Epithelial cell of prostate (primary cell): ENCODE data around the gene TM9SF2.
"Not testable (repeated sequence)": the region's sequence is repeated elsewhere in the genome, so short reads cannot be mapped to it uniquely, and the experiment has no call there.

Experiments used
- DNase-seq: peaks from one replicate; pipeline ENCODE4 v3.0.0-alpha.2; 2011; ENCODE audit warnings: low read depth, low spot score
- H3K27ac ChIP-seq: fragments of 450-650 bp; 2 replicates; pipeline ENCODE4 v1.5.1; 2017; ENCODE audit warnings: mild to moderate bottlenecking

Gene TM9SF2

DNA sequence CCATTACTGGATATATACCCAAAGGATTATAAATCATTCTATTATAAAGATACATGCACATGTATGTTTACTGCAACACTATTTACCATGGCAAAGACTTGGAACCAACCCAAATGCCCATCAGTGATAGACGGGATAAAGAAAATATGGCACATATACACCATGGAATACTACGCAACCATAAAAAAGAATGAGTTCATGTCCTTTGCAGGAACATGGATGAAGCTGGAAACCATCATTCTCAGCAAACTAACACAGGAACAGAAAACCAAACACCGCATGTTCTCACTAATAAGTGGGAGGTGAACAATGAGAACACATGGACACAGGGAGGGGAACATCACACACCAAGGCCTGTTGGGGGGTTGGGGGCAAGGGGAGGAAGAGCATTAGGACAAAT is 9.5 kb upstream of the TM9SF2 start:
- not testable (repeated sequence) for DNase-seq, H3K27ac ChIP-seq

DNA sequence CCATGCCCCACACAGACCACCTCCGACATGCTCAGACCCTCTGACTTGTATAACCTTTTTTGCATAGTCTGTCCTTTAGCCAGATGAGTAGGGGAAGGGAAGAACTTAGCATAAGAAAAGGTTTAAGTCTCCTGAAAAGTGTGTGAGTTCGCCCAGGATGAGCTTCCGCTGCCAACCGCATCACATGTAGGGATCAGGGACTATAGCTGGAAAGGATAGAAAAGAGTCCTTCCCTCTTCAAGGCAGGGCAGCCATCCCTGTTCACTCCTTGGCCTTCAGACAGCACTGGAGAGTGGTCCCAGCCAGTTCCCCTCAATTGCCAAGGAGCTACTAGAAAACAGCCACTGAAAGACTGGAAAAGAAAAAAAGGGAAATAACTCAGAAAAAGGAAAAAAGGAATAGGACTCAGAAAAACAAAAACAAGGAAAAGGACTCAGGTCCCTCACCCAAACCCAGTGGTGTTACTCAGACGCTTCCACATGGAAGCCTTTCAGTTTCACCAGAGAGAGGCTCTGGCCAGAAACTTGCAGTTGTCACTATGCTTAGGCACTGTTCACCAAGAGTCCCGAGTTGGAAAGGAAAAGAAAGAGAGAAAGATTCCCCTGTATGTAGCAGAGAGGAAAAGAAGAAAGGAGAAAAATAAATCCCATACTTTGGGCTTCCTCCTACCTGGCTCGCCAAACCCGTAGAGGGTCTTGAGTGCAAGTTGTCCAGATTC is 5.6 kb upstream of the TM9SF2 start:
- DNase-seq: no peak

GRCh38 chr13:99496184-99497142 is 4.8 kb upstream of the TM9SF2 start:
- no peak for DNase-seq
- no peak overlapping the region for H3K27ac ChIP-seq

More for the DNA sequence above, 5.6 kb upstream of the TM9SF2 start:
- H3K27ac ChIP-seq: no peak overlapping the region

GRCh38 chr13:99498171-99499161 is 2.8 kb upstream of the TM9SF2 start:
- H3K27ac ChIP-seq: peak overlapping the region; percentile 83
- DNase-seq: peak; percentile 93

- no peak for DNase-seq
- H3K27ac ChIP-seq: peak overlapping the region; percentile 87
These were observed 461 bp upstream of the TM9SF2 start for GRCh38 chr13:99500839-99501183.

DNA sequence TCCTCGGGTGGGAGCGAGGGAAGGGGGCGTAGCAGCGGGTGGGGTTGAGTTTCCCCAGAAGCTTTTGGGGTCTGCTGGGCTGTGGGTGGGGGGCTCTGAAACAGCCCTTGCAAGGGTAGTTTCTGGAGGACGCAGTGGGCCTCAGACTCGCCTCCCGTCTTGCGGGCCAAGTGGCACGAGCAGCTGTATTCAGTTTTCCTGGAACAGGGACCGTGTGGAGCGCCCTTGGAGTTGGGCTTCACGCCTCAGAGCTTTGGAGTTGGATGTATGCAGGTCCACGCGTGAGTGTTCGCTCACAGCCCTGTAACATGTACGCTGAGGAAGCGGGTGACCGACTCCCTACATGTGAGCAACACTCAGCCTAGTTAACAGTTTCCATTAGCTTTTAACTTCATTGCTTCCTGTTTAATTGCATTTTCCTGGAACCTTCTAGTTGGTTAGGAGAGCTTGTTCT is 603 bp downstream of the TM9SF2 start:
- DNase-seq: no peak
- peak overlapping the region; percentile 87 for H3K27ac ChIP-seq

- no peak for DNase-seq
- H3K27ac ChIP-seq: no peak overlapping the region
These were observed 4.6 kb downstream of the TM9SF2 start for GRCh38 chr13:99505814-99506269.

DNA sequence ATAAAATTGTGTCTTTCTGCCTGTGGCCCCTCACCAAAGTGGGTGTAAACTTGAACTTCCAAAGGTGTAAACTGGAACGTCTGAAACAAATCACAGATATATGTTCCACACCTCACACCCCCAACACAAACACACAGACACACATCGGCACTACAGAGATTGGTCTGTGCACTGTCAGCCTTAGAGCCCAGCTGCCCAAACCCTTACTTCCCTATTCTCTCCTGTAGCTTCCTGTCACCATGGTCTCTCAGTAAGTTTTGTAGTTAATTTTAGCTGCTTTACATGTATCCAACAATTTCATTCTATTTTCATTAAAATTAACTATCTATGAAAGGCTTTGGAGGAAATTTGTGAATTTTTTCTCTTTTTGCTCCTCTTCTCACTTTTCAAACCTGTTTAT is 5.4 kb downstream of the TM9SF2 start:
- DNase-seq: no peak
- no peak overlapping the region for H3K27ac ChIP-seq

DNA sequence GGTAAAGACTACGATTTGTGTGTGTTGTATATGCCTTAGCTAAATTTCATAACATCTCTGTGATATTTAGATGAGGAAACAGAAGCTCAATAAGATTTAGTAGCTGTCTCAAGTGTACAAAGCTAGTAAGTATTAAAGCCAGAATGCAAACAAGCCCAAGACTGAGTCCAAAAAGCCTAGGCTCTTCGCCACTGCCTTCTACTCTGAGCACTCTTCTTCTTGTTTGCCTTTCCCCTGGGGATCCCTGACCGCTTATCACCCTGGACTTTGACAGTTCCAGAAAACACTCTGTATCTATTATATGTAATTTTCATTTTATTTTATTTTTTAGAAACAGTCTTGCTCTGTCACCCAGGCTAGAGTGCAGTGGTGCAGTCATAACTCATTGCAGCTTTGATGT is 5.8 kb downstream of the TM9SF2 start:
- H3K27ac ChIP-seq: no peak overlapping the region
- no peak for DNase-seq

DNA sequence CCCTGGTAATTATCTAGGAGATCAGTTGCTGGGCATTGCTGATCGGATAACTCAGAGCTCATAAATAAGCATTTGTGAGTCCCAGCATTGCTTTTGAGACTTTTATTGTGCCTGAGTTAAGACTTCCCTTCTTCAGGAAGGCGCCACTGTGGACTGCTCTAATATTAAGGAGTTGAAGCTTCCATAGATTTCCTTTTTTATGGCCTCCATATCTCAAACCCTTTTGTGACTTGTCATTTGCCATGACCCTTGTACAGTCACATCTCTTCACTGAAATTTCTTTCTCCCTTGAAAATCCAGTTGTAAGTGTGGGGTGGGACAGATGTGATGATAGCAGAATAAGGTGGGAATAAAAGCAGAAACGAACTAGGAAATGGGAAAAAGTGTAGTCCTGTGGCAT is 6.3 kb downstream of the TM9SF2 start:
- H3K27ac ChIP-seq: no peak overlapping the region
- DNase-seq: no peak

GRCh38 chr13:99507986-99508385 is 6.7 kb downstream of the TM9SF2 start:
- no peak overlapping the region for H3K27ac ChIP-seq
- no peak for DNase-seq

DNA sequence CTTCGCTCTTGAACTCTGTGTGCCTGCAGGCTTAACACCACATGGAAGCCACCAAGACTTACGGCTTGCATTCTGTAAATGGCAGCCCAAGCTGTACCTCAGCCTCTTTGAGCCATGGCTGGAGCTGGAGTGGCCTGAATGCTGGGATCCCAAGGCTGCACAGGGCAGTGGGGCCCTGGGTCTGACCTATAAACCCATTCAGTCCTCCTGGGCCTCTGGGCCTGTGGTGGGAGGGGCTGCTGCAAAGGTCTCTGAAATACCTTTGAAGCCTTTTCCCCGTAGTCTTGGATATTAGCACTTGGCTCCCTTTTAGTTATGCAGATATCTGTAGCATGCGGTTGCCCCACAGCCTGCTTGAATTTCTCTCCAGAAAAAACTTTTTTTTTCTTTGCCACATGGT is 8.2 kb downstream of the TM9SF2 start:
- no peak overlapping the region for H3K27ac ChIP-seq
- no peak for DNase-seq

DNA sequence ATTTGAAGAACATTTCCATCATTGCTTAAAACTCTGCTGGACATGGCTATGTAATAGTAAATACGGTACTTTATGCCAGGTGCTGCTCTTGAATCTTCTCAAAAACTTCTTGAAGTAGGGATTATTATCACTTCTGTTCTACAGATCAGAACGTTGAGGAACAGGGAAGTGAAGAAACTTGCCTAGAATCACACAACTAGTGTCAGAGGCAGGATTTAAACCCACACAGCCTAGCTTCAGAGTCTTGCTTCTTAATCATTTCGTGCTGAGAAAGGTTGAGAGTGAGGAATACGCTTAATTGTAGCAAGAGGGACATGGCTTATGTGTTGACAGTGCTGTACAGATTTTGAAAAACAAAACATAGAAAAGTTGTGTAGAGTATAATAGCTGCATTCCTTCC is 13.5 kb downstream of the TM9SF2 start:
- no peak overlapping the region for H3K27ac ChIP-seq
- DNase-seq: no peak

DNA sequence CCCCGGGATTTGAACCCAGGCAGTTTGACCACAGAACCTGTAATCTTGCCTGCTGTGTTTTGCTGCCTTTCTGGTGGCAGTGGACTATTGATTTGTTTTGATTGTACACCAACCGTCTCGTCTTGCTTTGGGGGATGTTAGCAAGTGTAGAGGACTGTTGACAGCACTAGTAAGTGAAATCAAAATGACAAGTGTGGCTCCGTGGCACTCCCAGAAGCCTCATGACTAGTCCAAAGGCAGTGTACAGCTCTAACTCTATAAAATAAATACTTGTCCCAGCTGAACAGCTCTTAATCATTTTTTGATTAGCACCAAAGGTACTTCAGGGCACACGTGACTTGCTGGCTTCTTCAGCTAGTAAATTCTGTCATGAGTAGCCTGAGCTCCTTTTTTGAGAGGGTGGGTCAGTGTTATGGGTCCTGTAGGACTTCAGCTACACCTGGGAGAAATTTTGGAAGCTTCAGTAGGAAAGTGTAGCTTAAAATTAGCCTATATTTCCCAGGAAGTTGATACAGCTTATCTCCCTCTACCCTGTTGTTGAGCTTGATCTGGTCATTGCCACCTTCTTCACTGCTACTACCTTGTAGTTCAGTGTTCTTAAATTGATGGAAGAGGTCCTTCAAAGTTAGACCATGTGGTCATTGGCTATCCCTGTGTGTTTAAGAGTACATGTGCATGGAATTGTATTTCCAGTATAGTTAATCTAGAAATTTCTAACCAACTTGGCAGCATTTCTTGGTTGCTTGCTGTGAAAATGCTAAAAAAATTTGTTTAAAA is 15.1 kb downstream of the TM9SF2 start:
- H3K27ac ChIP-seq: no peak overlapping the region
- no peak for DNase-seq

GRCh38 chr13:99517577-99517976 is 16.3 kb downstream of the TM9SF2 start:
- DNase-seq: no peak
- H3K27ac ChIP-seq: peak overlapping the region; percentile 2

DNA sequence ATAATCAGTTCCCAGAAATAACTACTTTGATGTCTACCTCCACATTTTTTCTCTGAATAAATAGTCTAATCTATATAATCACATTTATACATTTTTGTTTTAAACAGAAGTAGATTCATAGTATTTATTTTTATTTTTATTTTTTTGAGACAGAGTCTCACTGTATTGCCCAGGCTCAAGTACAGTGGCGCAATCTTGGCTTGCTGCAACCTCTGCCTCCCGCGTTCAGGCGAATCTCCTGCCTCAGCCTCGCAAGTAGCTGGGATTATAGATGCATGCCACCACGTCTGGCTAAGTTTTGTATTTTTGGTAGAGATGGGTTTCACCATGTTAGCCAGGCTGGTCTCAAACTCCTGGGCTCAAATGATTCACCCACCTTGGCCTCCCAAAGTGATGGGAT is 16.7 kb downstream of the TM9SF2 start:
- DNase-seq: no peak
- H3K27ac ChIP-seq: no peak overlapping the region

- no peak for DNase-seq
These were observed 21.0 kb downstream of the TM9SF2 start for GRCh38 chr13:99522298-99522697.

GRCh38 chr13:99523838-99524237 is 22.6 kb downstream of the TM9SF2 start:
- no peak overlapping the region for H3K27ac ChIP-seq
- no peak for DNase-seq

More at GRCh38 chr13:99522298-99522697, 21.0 kb downstream of the TM9SF2 start:
- no peak overlapping the region for H3K27ac ChIP-seq

- no peak for DNase-seq
- no peak overlapping the region for H3K27ac ChIP-seq
These were observed 24.7 kb downstream of the TM9SF2 start for GRCh38 chr13:99525967-99526366.
